Measurements from ENCODE around the gene GJC1.

Gene GJC1

DNA sequence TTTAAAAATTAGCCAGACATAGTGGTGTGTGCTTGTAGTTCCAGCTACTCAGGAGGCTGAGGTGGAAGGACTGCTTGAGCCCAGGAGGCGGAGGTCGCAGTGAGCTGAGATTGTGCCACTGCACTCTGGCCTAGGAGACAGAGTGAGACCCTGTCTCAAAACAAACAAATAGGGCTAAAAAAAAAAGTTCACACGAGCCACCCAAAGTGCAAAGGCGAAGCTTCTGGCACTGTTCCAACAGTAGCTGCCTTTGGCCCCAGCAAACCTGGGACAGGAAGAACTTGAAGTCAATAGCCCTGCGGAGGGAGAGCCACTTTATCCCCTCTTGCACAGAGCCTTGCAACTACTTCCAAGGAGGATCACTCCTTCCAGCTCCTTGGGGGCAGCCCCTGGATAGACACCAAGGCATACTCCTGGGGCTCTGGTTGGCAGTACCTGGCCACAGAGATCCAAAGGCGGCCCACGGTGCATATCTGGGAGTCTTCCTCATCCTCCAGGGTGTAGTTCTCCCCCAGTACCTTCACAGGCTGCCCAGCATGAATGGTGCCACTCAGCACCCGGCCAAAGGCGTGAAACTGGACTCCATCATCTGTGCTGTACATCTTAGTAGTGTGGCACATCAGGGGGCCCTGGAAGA lies 32.3 kb upstream of the GJC1 start:
- H3K4me3 ChIP-seq (ENCODE audit: low read depth, low read length) = no peak overlapping the region
- TF ChIP-seq, protein P1, sequence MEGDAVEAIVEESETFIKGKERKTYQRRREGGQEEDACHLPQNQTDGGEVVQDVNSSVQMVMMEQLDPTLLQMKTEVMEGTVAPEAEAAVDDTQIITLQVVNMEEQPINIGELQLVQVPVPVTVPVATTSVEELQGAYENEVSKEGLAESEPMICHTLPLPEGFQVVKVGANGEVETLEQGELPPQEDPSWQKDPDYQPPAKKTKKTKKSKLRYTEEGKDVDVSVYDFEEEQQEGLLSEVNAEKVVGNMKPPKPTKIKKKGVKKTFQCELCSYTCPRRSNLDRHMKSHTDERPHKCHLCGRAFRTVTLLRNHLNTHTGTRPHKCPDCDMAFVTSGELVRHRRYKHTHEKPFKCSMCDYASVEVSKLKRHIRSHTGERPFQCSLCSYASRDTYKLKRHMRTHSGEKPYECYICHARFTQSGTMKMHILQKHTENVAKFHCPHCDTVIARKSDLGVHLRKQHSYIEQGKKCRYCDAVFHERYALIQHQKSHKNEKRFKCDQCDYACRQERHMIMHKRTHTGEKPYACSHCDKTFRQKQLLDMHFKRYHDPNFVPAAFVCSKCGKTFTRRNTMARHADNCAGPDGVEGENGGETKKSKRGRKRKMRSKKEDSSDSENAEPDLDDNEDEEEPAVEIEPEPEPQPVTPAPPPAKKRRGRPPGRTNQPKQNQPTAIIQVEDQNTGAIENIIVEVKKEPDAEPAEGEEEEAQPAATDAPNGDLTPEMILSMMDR (IDR thresholded peaks at IDR 0.05; ENCODE audit: low read depth, low read length) = no peak
- no peak for DNase-seq (ENCODE audit: low read depth, low spot score)
- in situ Hi-C loops (cut with HindIII; ENCODE audit: low sequenced_read_pairs) = no loop called here

DNA sequence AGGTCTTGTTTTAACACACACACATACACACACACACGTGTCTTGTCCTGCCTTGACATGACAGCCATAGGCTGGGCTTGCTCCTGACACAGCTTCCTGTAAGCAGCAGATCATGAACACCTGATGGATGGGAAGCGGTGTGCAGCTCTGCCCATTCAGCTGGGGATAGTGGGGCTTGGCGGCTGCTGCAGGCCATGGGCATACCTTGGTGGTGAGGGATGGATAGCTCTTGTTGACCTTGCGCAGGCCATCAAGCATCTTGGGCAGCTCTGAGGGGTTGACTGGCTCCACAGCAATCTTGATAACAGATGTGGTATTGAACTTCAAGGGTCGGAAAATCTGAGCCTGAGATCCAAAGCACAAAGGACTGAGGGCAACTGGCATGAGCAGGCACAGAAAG lies 29.6 kb upstream of the GJC1 start:
- in situ Hi-C loops (cut with HindIII; ENCODE audit: low sequenced_read_pairs) = no loop called here

DNA sequence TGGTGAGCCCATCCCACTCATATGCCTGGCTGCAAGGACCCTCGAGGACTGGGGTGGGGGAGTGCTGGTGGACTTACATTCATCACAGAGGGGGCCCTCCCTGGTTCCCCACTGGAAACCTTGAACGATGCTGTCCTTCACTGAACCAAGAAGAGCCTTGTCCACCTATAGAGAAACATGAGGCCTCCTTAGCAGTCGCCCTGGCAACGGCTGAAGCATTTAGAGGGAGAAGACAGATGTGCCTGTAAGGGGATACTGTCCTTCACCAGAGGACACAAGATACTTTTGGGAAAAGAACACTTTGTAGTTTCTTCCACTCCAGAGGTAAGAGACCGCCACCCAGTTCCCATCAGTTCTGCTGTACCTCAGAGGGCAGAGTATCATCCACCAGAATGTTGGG lies 24.1 kb upstream of the GJC1 start:
- in situ Hi-C loops (cut with HindIII; ENCODE audit: low sequenced_read_pairs) = no loop called here
- no peak for DNase-seq (ENCODE audit: low read depth, low spot score)
- TF ChIP-seq, protein P1 (IDR thresholded peaks at IDR 0.05; ENCODE audit: low read depth, low read length) = no peak
- H3K4me3 ChIP-seq (ENCODE audit: low read depth, low read length) = no peak overlapping the region

More for the DNA sequence above, 29.6 kb upstream of the GJC1 start:
- DNase-seq (ENCODE audit: low read depth, low spot score) = no peak
- no peak overlapping the region for H3K4me3 ChIP-seq (ENCODE audit: low read depth, low read length)
- TF ChIP-seq, protein P1 (IDR thresholded peaks at IDR 0.05; ENCODE audit: low read depth, low read length) = no peak

DNA sequence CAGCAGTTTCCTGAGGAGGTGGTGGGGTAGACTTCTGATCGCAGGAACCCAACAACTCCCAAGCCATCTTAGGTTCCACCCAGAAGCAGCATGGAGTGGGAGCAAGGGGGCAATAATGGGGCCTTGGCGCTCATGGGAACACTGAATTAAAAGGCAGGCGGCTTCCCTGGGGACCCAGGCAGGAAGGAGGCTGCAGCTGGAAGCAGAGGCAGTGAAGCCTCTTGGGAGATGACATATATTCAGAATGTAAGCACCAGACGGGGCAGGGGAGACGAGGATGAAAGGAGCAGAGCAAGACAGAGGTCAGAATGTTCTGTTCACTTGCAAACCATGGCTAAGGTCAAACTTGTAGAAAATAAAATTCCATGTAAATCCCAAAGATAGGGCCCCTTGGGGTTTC lies 20.5 kb upstream of the GJC1 start:
- TF ChIP-seq, protein P1 (IDR thresholded peaks at IDR 0.05; ENCODE audit: low read depth, low read length) = no peak
- in situ Hi-C loops (cut with HindIII; ENCODE audit: low sequenced_read_pairs) = no loop called here

DNA sequence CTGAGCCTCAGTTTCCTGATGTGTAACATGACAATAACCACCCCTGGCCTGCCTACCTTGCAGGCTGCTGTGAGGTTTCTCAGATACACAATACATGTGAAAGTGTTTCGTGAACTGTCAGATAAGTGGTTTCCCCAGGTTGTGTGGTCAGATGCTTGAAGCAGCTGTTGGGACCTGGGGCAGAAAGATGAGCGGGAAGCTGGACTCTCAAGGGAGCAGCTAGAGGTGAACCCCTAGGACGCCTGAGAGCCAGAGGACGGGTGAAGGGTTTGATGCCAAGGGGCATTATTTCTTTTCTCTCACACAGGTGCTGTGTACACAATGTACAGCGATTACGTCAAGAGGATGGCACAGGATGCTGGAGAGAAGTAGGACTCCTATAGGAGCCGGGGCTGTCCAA lies 19.9 kb upstream of the GJC1 start:
- no peak for DNase-seq (ENCODE audit: low read depth, low spot score)
- in situ Hi-C loops (cut with HindIII; ENCODE audit: low sequenced_read_pairs) = no loop called here
- no peak overlapping the region for H3K4me3 ChIP-seq (ENCODE audit: low read depth, low read length)
- TF ChIP-seq, protein P1 (IDR thresholded peaks at IDR 0.05; ENCODE audit: low read depth, low read length) = no peak

More for the DNA sequence above, 20.5 kb upstream of the GJC1 start:
- no peak for DNase-seq (ENCODE audit: low read depth, low spot score)
- no peak overlapping the region for H3K4me3 ChIP-seq (ENCODE audit: low read depth, low read length)

DNA sequence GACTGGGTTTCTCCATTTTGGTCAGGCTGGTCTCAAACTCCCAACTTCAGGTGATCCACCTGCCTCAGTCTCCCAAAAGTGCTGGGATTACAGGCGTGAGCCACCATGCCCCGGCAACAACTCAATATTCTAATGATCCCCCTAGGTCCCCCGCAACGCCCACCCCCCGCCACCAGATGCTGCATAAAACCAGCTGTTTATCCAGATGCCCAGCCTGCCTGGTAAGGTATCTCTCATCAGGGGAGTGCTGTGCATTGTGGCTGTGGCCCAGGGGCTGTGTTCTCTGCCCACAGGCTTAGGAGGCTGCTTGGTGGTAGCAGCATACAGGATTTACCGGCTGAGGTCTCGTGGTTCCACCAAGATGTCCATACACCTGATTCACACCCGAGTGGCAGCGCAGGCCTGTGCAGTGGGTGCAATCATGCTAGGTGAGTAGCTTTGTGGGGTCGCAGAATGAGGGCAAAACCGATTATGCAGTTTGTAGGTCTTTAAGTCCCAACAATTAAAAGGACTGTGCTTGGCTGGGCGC lies 18.9 kb upstream of the GJC1 start:
- no peak overlapping the region for H3K4me3 ChIP-seq (ENCODE audit: low read depth, low read length)
- TF ChIP-seq, protein P1 (IDR thresholded peaks at IDR 0.05; ENCODE audit: low read depth, low read length) = no peak
- no peak for DNase-seq (ENCODE audit: low read depth, low spot score)
- in situ Hi-C loops (cut with HindIII; ENCODE audit: low sequenced_read_pairs) = no loop called here

All from astrocyte of the spinal cord (primary cell).